GM12875 (cell line): ENCODE measurements around the gene FER.

Experiments
- H3K4me3 ChIP-seq: one replicate; pipeline ENCODE4 v1.5.1; 2011; ENCODE audit warnings: low read depth, low read length, control low read depth
- CTCF ChIP-seq: IDR thresholded peaks from 2 replicates; pipeline ENCODE4 v1.5.1; 2011; ENCODE audit warnings: low read depth, mild to moderate bottlenecking, control low read depth, inconsistent platforms, low read length, moderate library complexity, borderline replicate concordance; ENCODE audit not compliant: insufficient read depth

FER gene

DNA sequence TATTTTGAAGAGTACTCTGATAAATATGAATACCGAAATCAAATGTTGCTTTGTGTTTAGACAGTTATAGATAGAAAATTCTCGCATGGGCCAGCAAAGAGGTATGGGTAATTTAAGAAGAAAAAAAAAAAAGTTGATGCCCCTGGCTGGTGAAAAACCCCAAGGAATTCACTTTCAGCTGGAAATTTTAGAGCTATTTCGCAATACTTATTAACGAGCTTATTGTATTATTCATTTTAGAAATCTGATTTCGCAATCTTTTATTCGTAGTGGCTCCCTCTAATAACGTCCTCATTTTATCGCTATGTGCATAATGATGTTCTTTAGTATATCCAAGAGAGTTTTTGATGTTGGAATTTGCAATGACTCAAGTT lies 18.5 kb upstream of the FER start:
- no peak for TF ChIP-seq CTCF
- no peak overlapping the region for H3K4me3 ChIP-seq

DNA sequence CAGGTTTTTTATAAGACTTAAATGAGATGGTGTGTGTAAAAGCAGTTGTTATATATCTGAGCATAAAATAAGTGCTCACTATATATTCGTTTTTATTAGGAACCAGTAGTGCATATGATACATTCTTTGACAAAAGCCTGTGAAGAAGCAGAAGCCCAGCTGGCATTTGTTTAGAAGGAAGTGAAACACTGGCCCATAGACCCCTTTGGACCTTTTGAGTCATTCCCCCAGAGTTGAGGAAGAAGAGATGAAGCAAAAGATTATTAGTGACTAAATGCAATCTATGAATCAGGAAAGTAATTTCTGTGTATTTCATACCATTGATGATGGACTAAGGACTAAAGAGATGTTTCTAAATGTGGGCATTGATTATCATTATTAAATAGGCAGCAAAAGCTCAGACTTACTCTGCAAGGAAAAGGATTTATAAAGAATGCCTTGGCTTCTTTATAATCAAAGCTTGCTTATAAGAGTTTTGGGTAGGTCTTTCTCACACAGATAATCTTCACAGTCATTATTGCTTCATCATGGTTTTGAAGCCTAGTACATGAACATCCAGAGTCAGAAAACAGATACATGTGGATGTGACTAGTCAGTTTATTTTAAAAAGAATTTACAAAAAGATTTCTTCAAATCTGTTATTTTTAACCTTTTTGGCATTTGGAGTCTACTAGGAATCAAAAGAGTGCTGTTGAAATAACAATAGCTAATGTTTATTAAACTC lies 16.9 kb upstream of the FER start:
- no peak for TF ChIP-seq CTCF
- H3K4me3 ChIP-seq, result no peak overlapping the region

DNA sequence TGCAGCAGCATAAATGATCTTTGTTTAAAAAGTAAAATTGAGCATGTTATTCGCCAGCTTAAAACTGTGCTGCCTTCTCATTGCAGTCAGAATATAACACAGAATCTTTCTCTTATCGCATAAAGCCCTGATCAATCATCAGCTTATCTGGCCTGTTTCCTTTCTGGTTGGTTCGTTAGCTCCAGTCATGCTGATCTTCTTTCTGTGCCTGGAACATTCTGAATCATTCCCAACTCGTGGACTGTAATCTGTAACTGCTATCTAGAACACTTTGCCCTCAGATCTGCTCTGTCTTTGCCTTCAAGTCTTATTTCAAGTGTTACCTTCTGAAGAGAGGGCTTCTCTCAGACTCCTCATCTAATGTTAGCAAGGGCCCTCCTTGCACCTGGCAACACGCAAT lies 11.9 kb upstream of the FER start:
- H3K4me3 ChIP-seq, result no peak overlapping the region
- no peak for TF ChIP-seq CTCF

GRCh38 chr5:108736855-108737254 lies 10.8 kb upstream of the FER start:
- no peak for TF ChIP-seq CTCF
- H3K4me3 ChIP-seq, result no peak overlapping the region

- TF ChIP-seq CTCF, result no peak
- H3K4me3 ChIP-seq, result no peak overlapping the region
Observed at GRCh38 chr5:108739376-108739775, 8.3 kb upstream of the FER start.

DNA sequence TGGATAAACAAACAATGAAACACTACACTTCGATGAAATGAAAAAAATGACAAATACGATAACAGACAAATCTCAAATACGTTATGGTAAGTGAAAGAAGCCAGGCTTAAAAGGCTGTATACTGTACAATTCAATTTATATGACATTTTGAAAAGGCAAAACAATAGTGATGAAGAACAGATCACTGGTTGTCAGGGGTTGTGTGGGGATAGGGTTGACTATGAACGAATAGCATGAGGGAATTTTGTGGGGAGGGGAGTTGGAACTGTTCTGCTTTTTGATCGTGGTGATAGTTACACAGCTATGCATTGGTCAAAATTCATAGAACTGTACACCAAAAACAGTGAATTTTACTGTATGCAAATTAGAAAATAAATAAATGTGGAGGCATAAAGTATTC lies 7.8 kb upstream of the FER start:
- H3K4me3 ChIP-seq, result no peak overlapping the region
- TF ChIP-seq CTCF, result no peak

- no peak overlapping the region for H3K4me3 ChIP-seq
- no peak for TF ChIP-seq CTCF
Observed at GRCh38 chr5:108743319-108743718, 4.4 kb upstream of the FER start.
